ENCODE data around the gene PACRG. TPM values are rescaled to one million over a fixed set of nuclear protein-coding genes. Genes with fewer than 3 reads are reported as not detected.

The PACRG gene
- total RNA-seq, 1 experiment from 2014 or later = 0.26 TPM

- H3K79me1 ChIP-seq (ENCODE audit: insufficient read depth, low read depth, low read length, poor library complexity, severe bottlenecking) = no peaks in the 10 kb centered on the region
- H3K4me1 ChIP-seq (ENCODE audit: insufficient read depth, low read length) = peaks cover 5% of the 10 kb centered on the region; the same call in 1 of the 2 replicates
- H3K27me3 ChIP-seq (ENCODE audit: insufficient read depth, low read length) = no peaks in the 10 kb centered on the region
- H4K5ac ChIP-seq (ENCODE audit: insufficient read length, low read depth, low read length) = no peak overlapping the region
- H3K23ac ChIP-seq (ENCODE audit: insufficient read length, low read depth, low read length) = no peak overlapping the region
- H3T11ph ChIP-seq (ENCODE audit: low read length) = no peak overlapping the region
- no peak overlapping the region for H3K9ac ChIP-seq (ENCODE audit: extremely low read depth, insufficient read length, low read length)
- no peak overlapping the region for H3K4me3 Mint-ChIP-seq
- H3K4me2 ChIP-seq (ENCODE audit: insufficient read depth, insufficient read length, low read length) = no peak overlapping the region
- no peak overlapping the region for H3K18ac ChIP-seq (ENCODE audit: insufficient read length, low read depth, low read length)
- no peak overlapping the region for H3K56ac ChIP-seq (ENCODE audit: insufficient read length, low read depth, low read length)
- no peaks in the 10 kb centered on the region for H3K79me2 ChIP-seq (ENCODE audit: insufficient read depth, low read length)
- no peak overlapping the region for H2BK12ac ChIP-seq (ENCODE audit: insufficient read length, low read depth, low read length)
- H2BK20ac ChIP-seq (ENCODE audit: low read depth, low read length, poor library complexity, severe bottlenecking) = no peak overlapping the region
- no peak overlapping the region for H3K4ac ChIP-seq (ENCODE audit: low read depth, low read length)
- peak; percentile 64 for DNase-seq
- WGBS (ENCODE audit: extremely low coverage, insufficient read length, low lambda C conversion rate) = no CpG with 5 or more reads among the region's 13 CpGs
- no peaks in the 10 kb centered on the region for H3K9me3 ChIP-seq (ENCODE audit: control insufficient read depth, low read depth, low read length)
- H3K14ac ChIP-seq (ENCODE audit: insufficient read depth, low read length) = no peak overlapping the region
- no peak overlapping the region for H3K27ac ChIP-seq (ENCODE audit: insufficient read length, low read depth, low read length)
- H3K23me2 ChIP-seq (ENCODE audit: insufficient read length, low read depth, low read length, poor library complexity, severe bottlenecking) = peaks cover 2% of the 10 kb centered on the region
- H4K8ac ChIP-seq (replicated peaks; ENCODE audit: insufficient read length, low read depth, low read length) = no peak overlapping the region
- H3K36me3 Mint-ChIP-seq (ENCODE audit: insufficient read depth in 1 of 3, low read depth in 3 of 3) = no peaks in the 10 kb centered on the region
- peaks cover 1% of the 10 kb centered on the region for H3K27me3 Mint-ChIP-seq (ENCODE audit: low read depth)
- no peak overlapping the region for H2BK5ac ChIP-seq (ENCODE audit: insufficient read length, low read length)
- no peak overlapping the region for H2BK120ac ChIP-seq (ENCODE audit: low read depth, low read length, poor library complexity, severe bottlenecking)
- no peak overlapping the region for H2BK15ac ChIP-seq (ENCODE audit: low read depth, low read length)
- no peak overlapping the region for H2AFZ ChIP-seq (ENCODE audit: low read length)
- TF ChIP-seq CTCF (conservative IDR thresholded peaks at IDR 0.05) = no peak
- no peak overlapping the region for H4K91ac ChIP-seq (ENCODE audit: insufficient read length, low read depth, low read length)
- no peaks in the 10 kb centered on the region for H4K20me1 ChIP-seq (ENCODE audit: control insufficient read depth, insufficient read depth, insufficient read length)
- no peak overlapping the region for H2AK5ac ChIP-seq (ENCODE audit: insufficient read length, low read length)
- no peaks in the 10 kb centered on the region for H3K9me3 Mint-ChIP-seq
- H3K27ac Mint-ChIP-seq = no peak overlapping the region
- peaks cover 15 to 24% of the 10 kb centered on the region in 2 experiments; a peak in 3 of 4 replicates for H3K4me1 Mint-ChIP-seq
Observed at GRCh38 chr6:163356324-163356723, 628.5 kb downstream of the PACRG start.
